Hematopoietic multipotent progenitor cell treated with erythropoietin and hydrocortisone succinate and interleukin-3 and kit ligand, for 15 days (in vitro differentiated cells): Measurements from ENCODE around the gene EHD1.

Source experiments
- DNase-seq: peaks from one replicate; pipeline ENCODE4 v3.0.0-alpha.2; 2015; ENCODE audit warnings: low spot score

The EHD1 gene

GRCh38 chr11:64890522-64890939 is 12.1 kb upstream of the EHD1 start:
- no peak for DNase-seq

GRCh38 chr11:64888729-64889511 is 10.5 kb upstream of the EHD1 start:
- peak; percentile 96 for DNase-seq

GRCh38 chr11:64888406-64888728 is 9.9 kb upstream of the EHD1 start:
- DNase-seq: no peak

DNA sequence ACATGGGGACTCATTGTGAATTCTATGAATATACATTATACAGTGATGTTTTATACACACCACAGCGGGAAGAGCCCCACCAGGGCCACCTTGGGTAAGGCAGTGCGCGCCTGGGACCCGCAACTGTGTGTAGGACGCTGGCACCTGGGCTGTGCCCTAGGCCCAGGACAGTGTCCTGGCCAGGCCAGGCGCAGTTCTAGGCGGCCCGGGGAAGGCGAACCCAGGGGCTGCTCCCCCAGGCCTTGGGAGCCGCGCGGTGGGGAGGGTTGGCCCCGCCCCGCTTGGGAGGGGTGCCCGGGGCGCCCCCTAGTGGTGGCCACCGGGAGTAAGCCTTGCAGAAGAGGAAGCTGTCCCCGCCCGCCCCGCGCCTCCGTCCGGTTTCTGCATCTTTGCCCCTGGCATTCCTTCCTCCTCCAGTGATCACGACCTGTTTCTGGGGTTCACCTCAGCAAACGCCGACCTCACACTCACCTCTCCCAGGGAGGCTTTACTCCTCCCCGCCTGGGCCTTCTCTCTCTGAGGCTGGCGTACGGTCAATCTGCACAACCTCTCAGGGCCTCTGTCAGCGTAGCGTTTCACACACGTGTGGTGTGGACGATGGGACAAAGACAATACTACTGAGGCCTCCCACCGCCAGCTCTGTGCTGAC is 9.5 kb upstream of the EHD1 start:
- DNase-seq: peak; percentile 89

- no peak for DNase-seq
Measured at GRCh38 chr11:64887234-64887756, 8.9 kb upstream of the EHD1 start.

GRCh38 chr11:64885367-64886286 is 7.2 kb upstream of the EHD1 start:
- DNase-seq: peak; percentile 95

GRCh38 chr11:64884019-64884418 is 5.6 kb upstream of the EHD1 start:
- no peak for DNase-seq

- DNase-seq: no peak
Measured at GRCh38 chr11:64883575-64883974, 5.2 kb upstream of the EHD1 start.

GRCh38 chr11:64882243-64882642 is 3.8 kb upstream of the EHD1 start:
- DNase-seq: no peak

- no peak for DNase-seq
Measured at GRCh38 chr11:64881476-64881875, 3.1 kb upstream of the EHD1 start.

- DNase-seq: no peak
Measured at GRCh38 chr11:64880240-64881001, 2.0 kb upstream of the EHD1 start.

DNA sequence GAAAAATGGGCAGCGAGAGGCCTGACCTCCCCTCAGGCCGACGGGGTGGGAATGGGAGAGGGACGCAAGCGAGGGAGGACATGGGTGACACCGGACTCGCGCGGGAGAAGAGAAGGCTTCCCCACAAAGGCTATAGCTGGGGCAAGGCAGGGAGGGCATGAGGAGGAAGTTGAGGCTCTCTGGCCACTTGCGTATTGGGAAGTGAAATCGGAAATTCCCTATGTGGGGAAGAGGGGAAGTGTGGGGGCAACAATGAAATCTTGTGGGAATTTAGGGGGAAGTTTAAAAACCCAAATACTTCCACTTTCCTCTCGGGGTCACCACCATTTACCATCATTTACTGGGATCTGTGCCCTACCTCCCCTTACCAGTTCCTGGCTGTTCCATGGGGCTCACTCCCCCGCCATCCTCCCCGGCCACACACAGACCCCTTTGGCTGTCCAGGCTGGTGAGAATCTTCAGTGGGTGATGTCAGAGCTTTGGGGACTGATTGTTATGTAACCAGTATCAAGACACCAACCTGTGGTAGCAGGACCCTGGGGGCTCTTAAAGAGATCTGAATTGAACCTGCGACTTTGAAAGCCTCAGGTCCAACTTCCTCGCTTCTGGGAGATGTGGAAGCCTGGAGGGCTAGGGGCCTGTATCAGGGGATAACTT is 951 bp upstream of the EHD1 start:
- DNase-seq: peak; percentile 32

DNA sequence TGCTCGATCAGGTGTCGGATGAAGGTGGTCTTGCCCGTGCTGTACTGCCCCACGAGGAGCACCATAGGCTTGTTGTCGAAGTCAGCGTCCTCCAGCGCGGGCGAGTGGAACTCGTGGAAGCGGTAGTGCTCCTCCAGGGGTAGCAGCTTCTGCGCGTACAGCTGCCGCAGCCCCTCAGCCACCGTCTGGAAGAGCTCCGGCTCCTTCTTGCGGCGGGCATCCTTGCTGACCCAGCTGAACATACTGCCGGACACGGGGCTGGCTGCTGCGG is 263 bp downstream of the EHD1 start:
- DNase-seq: no peak

DNA sequence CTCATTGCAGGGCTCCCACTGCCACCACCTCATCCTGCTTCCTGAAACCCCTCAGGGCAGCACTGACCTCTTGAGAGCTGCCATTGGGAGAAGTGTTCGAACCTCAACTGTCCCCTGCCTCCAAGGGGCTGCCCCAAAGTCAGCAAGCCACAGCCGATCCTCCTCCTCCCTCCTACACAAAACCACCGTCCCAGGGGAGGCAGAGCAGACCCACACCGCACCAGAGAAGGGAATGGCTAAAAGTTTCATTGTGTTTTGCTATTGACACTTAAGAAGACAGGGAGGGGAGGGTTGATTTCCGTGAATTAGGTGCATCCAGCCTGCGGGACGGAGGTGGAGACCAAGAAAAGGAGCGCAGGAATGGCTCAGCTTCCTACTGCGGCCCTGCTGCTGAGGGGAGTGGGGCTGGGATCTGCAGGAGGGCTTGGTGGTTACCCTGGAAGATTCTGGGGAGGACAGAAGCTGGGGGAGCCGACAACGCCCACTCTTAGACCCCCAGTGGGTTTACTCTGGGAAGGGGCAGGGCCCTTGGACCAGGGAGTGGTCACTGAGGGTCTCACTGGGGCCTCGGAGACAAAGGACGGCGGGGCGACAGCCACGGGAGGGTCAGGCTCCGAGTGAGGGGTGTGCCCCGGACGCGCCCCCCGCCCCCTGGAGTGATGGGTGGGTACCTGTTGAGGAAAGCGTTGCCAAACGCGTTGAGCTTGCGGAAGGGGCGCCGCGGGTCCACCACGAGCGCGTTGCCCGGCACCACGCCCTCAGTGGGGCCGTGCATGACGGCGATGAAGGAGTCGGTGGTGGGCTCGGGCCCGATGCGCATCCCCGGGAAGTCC is 815 bp downstream of the EHD1 start:
- DNase-seq: no peak

DNA sequence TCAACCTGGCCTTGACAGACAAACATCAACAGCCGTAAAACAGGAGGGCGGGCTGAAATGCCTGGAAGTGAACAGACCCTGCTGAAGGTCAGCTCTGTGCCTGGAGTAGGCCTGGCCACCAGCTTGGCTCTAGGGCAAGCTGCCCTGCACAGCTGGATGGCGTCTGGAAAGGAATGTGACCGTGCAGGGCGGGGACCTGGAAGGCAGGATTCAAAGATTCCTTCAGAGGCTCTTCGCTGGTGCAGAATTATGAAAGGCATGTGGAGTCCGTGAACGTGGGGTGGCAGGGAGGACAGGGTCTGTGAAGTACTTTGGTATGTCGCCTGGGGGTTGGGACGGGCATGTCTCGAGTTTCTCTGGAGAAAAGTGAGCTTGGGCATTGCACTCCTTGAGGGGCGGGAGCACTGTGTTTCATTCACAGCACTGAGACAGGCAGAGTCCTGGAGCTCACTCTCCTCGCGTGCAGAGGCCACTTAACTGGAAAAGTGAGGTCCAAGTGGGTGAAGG is 1.5 kb downstream of the EHD1 start:
- DNase-seq: no peak

DNA sequence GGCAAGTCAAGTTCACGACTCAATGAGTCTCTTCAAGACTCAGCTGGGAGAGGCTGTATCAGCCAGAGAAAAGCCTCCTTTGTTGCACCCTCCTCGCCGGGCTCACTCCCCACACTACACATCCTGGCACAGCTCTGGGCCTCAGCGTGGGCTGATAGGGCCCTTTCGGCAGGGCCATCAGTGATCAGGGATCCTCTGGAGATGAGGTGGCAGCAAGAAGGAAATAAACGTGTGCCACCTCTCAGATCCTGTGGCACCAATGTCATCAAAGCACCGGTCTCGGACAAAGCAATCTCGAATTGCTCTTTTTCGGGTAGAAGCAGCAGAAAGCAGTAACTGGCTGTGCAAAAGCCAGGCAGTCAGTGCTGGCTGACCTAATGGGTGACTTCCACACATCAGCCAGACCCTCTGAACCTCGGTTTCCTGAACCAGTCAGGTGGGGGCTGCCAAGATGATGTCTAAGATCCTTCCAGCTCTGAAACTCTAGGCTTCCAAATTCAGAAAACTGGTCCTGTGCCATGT is 2.1 kb downstream of the EHD1 start:
- no peak for DNase-seq

GRCh38 chr11:64875369-64876228 is 2.8 kb downstream of the EHD1 start:
- no peak for DNase-seq

DNA sequence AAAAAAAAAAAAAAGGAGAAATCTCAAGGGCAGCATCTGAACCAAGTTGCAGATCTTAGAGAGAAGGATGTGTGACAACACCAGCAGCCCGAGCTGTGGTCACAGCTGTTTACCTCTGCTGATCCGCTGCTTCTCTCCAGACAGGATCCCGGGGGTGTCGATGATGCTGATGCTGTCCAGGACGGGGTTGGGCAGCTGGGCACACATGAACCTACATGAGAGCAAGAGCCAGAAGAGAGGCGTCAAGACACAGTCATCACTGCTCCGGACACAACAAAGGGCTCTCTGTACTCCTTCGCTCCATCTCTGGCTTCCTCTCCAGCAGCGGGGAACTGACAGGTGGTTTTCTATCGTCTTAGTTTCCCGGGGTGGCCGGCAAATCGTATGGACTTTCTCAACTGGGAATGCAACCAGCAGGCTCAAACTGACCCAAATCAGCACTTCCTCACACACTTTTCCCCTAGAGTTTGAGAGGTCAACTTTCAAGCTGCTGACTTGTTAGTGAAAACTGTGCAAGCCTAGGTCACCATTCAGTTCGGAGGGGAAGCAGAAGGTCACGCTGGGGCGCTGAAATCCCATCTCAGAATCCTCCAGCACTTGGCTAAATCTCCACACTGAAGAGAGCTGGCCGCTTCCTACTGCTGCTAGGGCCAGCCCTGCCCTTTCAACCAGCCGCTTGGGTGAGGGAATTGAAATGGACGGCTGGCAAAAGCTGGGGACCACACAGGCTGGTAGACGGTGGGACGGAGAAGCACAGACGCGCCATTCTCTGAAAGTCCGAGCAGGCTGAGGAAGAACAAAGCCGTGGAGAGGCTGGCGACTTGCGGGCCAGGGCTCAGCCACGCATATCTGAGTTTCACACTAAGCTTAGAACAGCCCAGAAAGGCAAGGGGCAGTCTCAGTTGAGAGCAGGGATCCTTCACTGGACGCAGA is 3.8 kb downstream of the EHD1 start:
- no peak for DNase-seq
